Gastrocnemius medialis (tissue), 4 donors: ENCODE results near the gene NTRK3. TPM values are rescaled to one million over a fixed set of nuclear protein-coding genes. Genes with fewer than 3 reads are reported as not detected.

Experiments
- ATAC-seq, 2 donors: fragments of 150-250 bp; one replicate each; pipeline ENCODE4 v1.9.1; 2016
- DNase-seq, 2 donors: peaks; one replicate each; pipeline ENCODE4 v3.0.0-alpha.2; 2019
- H3K27ac ChIP-seq, 4 donors: fragments of 200-600 bp; sonication (generic); 1 replicate in 1 of 4; 2 replicates in 3 of 4; pipeline ENCODE4 v1.5.1; 2016 to 2018; ENCODE audit warnings: mild to moderate bottlenecking in 2 of 4, moderate library complexity in 1 of 4
- H3K27me3 ChIP-seq, 3 donors: fragments of 200-600 bp; sonication (generic) in 2 of 3; 1 replicate in 1 of 3; 2 replicates in 2 of 3; pipeline versions ENCODE4 v1.5.1 to v1.6.0; 2016 to 2019; ENCODE audit warnings: mild to moderate bottlenecking in 1 of 3, moderate library complexity in 1 of 3
- H3K36me3 ChIP-seq, 2 donors: fragments of 200-600 bp; sonication (generic) in 1 of 2; one replicate each; pipeline ENCODE4 v1.5.1; 2017 to 2018
- H3K4me1 ChIP-seq, 2 donors: fragments of 200-600 bp; sonication (generic) in 1 of 2; one replicate each; pipeline ENCODE4 v1.5.1; 2016 to 2017; ENCODE audit warnings: mild to moderate bottlenecking in 2 of 2
- H3K4me3 ChIP-seq, 4 donors: fragments of 200-600 bp; sonication (generic) in 3 of 4; 1 replicate in 1 of 4; 2 replicates in 3 of 4; pipeline ENCODE4 v1.5.1; 2016 to 2019; ENCODE audit warnings: mild to moderate bottlenecking in 2 of 4
- H3K9me3 ChIP-seq, 3 donors: fragments of 200-600 bp; sonication (generic) in 2 of 3; 1 replicate in 1 of 3; 2 replicates in 2 of 3; pipeline ENCODE4 v1.5.1; 2016 to 2019
- CTCF ChIP-seq, 5 experiments: fragments of 450-650 bp in 3 of 5; fragments of 200-600 bp in 2 of 5; sonication (generic) in 2 of 5; IDR thresholded peaks in 4 of 5; conservative IDR thresholded peaks in 1 of 5; 1 replicate in 4 of 5; 2 replicates in 1 of 5; pipeline ENCODE4 v1.5.1; 2016 to 2019; ENCODE audit warnings: antibody characterized with exemption in 5 of 5, mild to moderate bottlenecking in 3 of 5, moderate library complexity in 3 of 5
- POLR2A ChIP-seq, 2 donors: fragments of 450-650 bp; IDR thresholded peaks; one replicate each; pipeline ENCODE4 v1.6.1; 2017; ENCODE audit warnings: antibody characterized with exemption in 2 of 2, mild to moderate bottlenecking in 2 of 2, moderate library complexity in 2 of 2
- in situ Hi-C, 4 donors: fragments of 200-750 bp; cut with MboI; loops; one replicate each; pipeline versions ENCODE4 v1.15.0 to v1.8.0; 2017; ENCODE audit warnings: low sequenced_read_pairs in 4 of 4
- intact Hi-C: fragments of 100-400 bp; cut with DNase I; formaldehyde crosslinking; loops from one replicate; pipeline ENCODE4 v1.15.1; 2023; ENCODE audit warnings: low total_unique reads
- total RNA-seq, 4 donors: library from RNA; depleted of rRNA; stranded (reverse); fragments of >200 nt; gene quantifications; one replicate each; pipeline versions ENCODE4 v1.1.0 to v1.2.3, GENCODE V29; 2016

NTRK3 gene
- total RNA-seq, 4 donors from 2014 or later: 0.61 to 2.7 (median 0.77) TPM

DNA sequence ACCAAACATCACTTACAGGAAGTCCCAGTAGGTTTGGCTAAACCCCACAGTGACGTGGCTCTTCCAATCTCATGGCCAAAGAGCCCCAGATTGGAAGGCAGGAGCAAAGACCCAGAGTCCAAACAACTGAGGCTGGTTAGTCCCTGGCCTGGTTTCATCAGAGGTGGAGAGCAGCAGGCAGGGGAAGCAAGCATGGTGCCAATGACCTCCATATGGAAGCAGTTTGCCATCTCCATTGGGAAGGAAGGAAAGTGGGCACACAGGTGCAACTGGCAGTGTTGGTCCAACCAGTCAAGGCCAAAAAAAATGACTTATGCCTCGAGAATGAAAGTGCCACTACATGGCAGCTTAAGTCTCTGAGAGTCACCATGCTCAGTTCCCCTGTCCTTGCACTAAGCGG lies 175.9 kb downstream of the NTRK3 start:
- H3K27me3 ChIP-seq: no peaks in the 10 kb centered on the region
- H3K9me3 ChIP-seq: no peaks in the 10 kb centered on the region
- H3K4me3 ChIP-seq: no peak overlapping the region
- in situ Hi-C loops (no loop called here), intact Hi-C loops (no loop called here)
- no peaks in the 10 kb centered on the region for H3K4me1 ChIP-seq
- ATAC-seq (no peak), DNase-seq (no peak)
- H3K27ac ChIP-seq: no peak overlapping the region
- H3K36me3 ChIP-seq: no peaks in the 10 kb centered on the region
- TF ChIP-seq CTCF (IDR thresholded peaks at IDR 0.05 in 4 of 5, conservative IDR thresholded peaks at IDR 0.05 in 1 of 5) (no peak), POLR2A (IDR thresholded peaks at IDR 0.05) (no peak)

DNA sequence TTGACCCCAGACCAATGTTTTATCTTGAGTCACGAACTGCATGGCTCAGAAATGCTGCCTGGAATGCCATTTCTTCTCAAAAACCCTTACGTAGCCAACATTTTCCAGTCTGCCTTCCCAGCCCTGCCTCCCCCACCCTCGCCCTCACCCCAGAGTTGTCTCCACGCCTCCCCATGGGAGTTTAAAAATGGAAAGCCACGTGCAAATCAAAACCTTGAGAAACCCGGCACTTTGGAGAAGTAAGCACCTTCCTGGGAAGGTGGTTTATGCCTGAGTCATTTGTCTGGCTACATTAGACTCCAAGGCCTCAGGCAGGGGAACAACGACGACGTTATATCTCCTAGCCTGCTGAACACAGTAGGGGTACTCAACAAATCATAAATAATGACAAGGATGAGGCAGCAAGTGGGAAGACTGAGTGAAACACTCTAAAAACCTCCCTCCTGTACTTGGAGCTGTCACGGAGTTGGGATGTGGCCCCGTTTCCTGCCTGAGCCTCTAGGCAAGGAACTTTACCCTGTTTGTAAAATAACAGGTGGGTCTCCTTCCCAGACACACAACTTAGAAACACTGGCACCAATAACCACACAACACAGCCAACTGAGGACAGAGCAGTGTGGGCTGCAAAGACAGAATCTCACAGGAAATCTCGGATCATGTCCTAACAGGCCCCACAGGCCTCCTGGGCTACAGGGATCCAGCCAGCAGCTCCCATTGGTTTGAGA lies 179.1 kb downstream of the NTRK3 start:
- H3K27me3 ChIP-seq: no peaks in the 10 kb centered on the region
- no peaks in the 10 kb centered on the region for H3K36me3 ChIP-seq
- DNase-seq: no peak
- in situ Hi-C loops (no loop called here), intact Hi-C loops (no loop called here)
- no peaks in the 10 kb centered on the region for H3K9me3 ChIP-seq
- no peak for TF ChIP-seq POLR2A (IDR thresholded peaks at IDR 0.05)
- no peak for TF ChIP-seq CTCF (IDR thresholded peaks at IDR 0.05 in 4 of 5, conservative IDR thresholded peaks at IDR 0.05 in 1 of 5)
- no peak overlapping the region for H3K4me3 ChIP-seq
- no peaks in the 10 kb centered on the region for H3K4me1 ChIP-seq
- no peak for ATAC-seq
- no peak overlapping the region for H3K27ac ChIP-seq

DNA sequence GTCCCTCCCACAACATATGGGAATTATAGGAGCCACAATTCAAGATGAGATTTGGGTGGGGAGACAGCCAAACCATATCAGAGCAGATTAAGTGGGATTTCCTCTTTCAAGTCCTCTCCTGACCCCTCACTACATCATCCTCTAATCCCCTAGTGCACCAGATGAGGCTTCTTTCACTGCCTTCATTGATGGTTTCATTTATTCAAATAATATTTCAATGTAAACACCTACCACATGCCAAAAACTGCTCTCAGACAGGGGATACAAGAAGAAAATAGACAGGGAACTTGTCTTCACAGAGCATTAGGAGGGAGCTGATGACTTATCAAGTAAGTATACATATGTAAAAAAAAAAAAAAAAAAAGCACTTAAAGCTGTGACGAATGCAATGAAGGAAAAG lies 180.2 kb downstream of the NTRK3 start:
- Histone ChIP-seq H3K27me3 (no peaks in the 10 kb centered on the region), H3K4me1 (no peaks in the 10 kb centered on the region), H3K27ac (no peak overlapping the region), H3K36me3 (no peaks in the 10 kb centered on the region), H3K4me3 (no peak overlapping the region), H3K9me3 (no peaks in the 10 kb centered on the region)
- intact Hi-C loops: no loop called here
- in situ Hi-C loops: no loop called here
- DNase-seq: no peak
- TF ChIP-seq CTCF (IDR thresholded peaks at IDR 0.05 in 4 of 5, conservative IDR thresholded peaks at IDR 0.05 in 1 of 5): no peak
- no peak for TF ChIP-seq POLR2A (IDR thresholded peaks at IDR 0.05)
- ATAC-seq: no peak

GRCh38 chr15:88075102-88075501 lies 181.4 kb downstream of the NTRK3 start:
- intact Hi-C loops: no loop called here
- Histone ChIP-seq H3K27me3 (no peaks in the 10 kb centered on the region), H3K36me3 (no peaks in the 10 kb centered on the region), H3K9me3 (no peaks in the 10 kb centered on the region), H3K4me3 (no peak overlapping the region), H3K27ac (no peak overlapping the region), H3K4me1 (no peaks in the 10 kb centered on the region)
- ATAC-seq: no peak
- in situ Hi-C loops: no loop called here
- TF ChIP-seq POLR2A (IDR thresholded peaks at IDR 0.05): no peak
- TF ChIP-seq CTCF (IDR thresholded peaks at IDR 0.05 in 4 of 5, conservative IDR thresholded peaks at IDR 0.05 in 1 of 5): no peak
- DNase-seq: no peak

- H3K36me3 ChIP-seq: no peaks in the 10 kb centered on the region
- H3K9me3 ChIP-seq: no peaks in the 10 kb centered on the region
- in situ Hi-C loops (no loop called here), intact Hi-C loops (no loop called here)
- H3K27ac ChIP-seq: no peak overlapping the region
- TF ChIP-seq POLR2A (IDR thresholded peaks at IDR 0.05) (no peak), CTCF (IDR thresholded peaks at IDR 0.05 in 4 of 5, conservative IDR thresholded peaks at IDR 0.05 in 1 of 5) (no peak)
- H3K4me3 ChIP-seq: no peak overlapping the region
- ATAC-seq (no peak), DNase-seq (no peak)
- H3K27me3 ChIP-seq: no peaks in the 10 kb centered on the region
- no peaks in the 10 kb centered on the region for H3K4me1 ChIP-seq
Measured at GRCh38 chr15:88074386-88074785, 182.2 kb downstream of the NTRK3 start.
